HepG2 (cell line): Measurements from ENCODE around the gene FAM53B. TPM values are rescaled to one million over a fixed set of nuclear protein-coding genes. Genes with fewer than 3 reads are reported as not detected.

Source experiments
- ATAC-seq: fragments of 200-7000 bp; cut with Tn5 transposase; 3 replicates; pipeline ENCODE4 v1.9.1; 2020; ENCODE audit warnings: mild to moderate bottlenecking, moderate library complexity
- BruUV-seq: library from RNA; stranded (reverse); fragments of 400-500 nt; replicated peaks from 2 replicates; lab custom pipeline; 2021; lab: Mats Ljungman, UMichigan
- CTCF ChIA-PET: fragments of 300-600 bp; formaldehyde crosslinking; extraction: SDS; loops from one replicate; lab custom pipeline; 2021; ENCODE audit warnings: low total read pairs, inconsistent platforms, low intra/inter-chr PET ratio; lab: Yijun Ruan, JAX
- POLR2A ChIA-PET: fragments of 350-600 bp; sonication (Branson Sonifier 250); formaldehyde crosslinking; loops from one replicate; lab custom pipeline; 2020; ENCODE audit warnings: antibody characterized with exemption, inconsistent platforms; lab: Yijun Ruan, JAX
- DNase-seq: peaks from one replicate; pipeline ENCODE4 v3.0.0-alpha.2; 2015; ENCODE audit warnings: low spot score
- FAIRE-seq: peaks from 3 replicates; lab custom pipeline; 2011; peaks lifted over from hg19 to GRCh38; lab: Jason Lieb, UNC
- H2AFZ ChIP-seq: one replicate; pipeline ENCODE4 v1.6.1; 2011; ENCODE audit warnings: low read length, inconsistent platforms
- H3K27ac ChIP-seq: fragments of 300-600 bp; 3 replicates; pipeline ENCODE4 v1.8.0; 2011; ENCODE audit warnings: mixed run types, mild to moderate bottlenecking, mixed read lengths, low read length, inconsistent platforms; ENCODE audit not compliant: insufficient read depth; ENCODE audit errors: extremely low read length
- H3K27me3 ChIP-seq, 2 experiments: fragments of 200-600 bp in 1 of 2; 2 replicates in 1 of 2; 3 replicates in 1 of 2; pipeline versions ENCODE4 v1.6.0 to v1.8.0; 2011; ENCODE audit warnings: low read length in 2 of 2, mild to moderate bottlenecking in 2 of 2, moderate library complexity in 2 of 2, inconsistent platforms in 1 of 2; ENCODE audit not compliant: insufficient read depth in 2 of 2, control insufficient read depth in 1 of 2
- H3K36me3 ChIP-seq, 2 experiments: fragments of 200-600 bp in 1 of 2; replicated peaks in 1 of 2; 2 replicates in 1 of 2; 3 replicates in 1 of 2; pipeline versions ENCODE4 v1.5.1 to v1.8.0; 2011; ENCODE audit warnings: low read length in 2 of 2, inconsistent platforms in 1 of 2; ENCODE audit not compliant: insufficient read depth in 2 of 2, control insufficient read depth in 1 of 2
- H3K4me1 ChIP-seq: 2 replicates; pipeline ENCODE4 v1.5.1; 2012; ENCODE audit warnings: low read length, inconsistent platforms; ENCODE audit not compliant: insufficient read depth
- H3K4me2 ChIP-seq: 2 replicates; pipeline ENCODE4 v1.6.0; 2011; ENCODE audit warnings: low read depth, low read length, inconsistent platforms
- H3K4me3 ChIP-seq, 3 experiments: fragments of 200-600 bp in 1 of 3; sonication (generic), shearing (Covaris generic) in 1 of 3; replicated peaks in 1 of 3; 2 replicates each; pipeline ENCODE4 v1.5.1; 2011 to 2016; ENCODE audit warnings: low read length in 3 of 3, inconsistent platforms in 2 of 3, low read depth in 2 of 3, mild to moderate bottlenecking in 2 of 3, control low read depth in 1 of 3, mixed read lengths in 1 of 3; ENCODE audit not compliant: insufficient read depth in 1 of 3
- H3K79me2 ChIP-seq: one replicate; pipeline ENCODE4 v1.6.1; 2011; ENCODE audit warnings: low read length, inconsistent platforms; ENCODE audit not compliant: insufficient read depth
- H3K9ac ChIP-seq: 2 replicates; pipeline ENCODE4 v1.6.0; 2011; ENCODE audit warnings: mild to moderate bottlenecking, low read depth, low read length, inconsistent platforms; ENCODE audit not compliant: insufficient read depth
- H3K9me3 ChIP-seq: 2 replicates; pipeline ENCODE4 v1.5.1; 2012; ENCODE audit warnings: mild to moderate bottlenecking, low read length
- H4K20me1 ChIP-seq: 2 replicates; pipeline ENCODE4 v1.6.0; 2011; ENCODE audit warnings: inconsistent platforms, mild to moderate bottlenecking, low read length, moderate library complexity; ENCODE audit not compliant: insufficient read depth
- GFI1 ChIP-seq: sonication (generic); formaldehyde crosslinking; IDR thresholded peaks from 2 replicates; pipeline ENCODE4 v1.5.0; 2020; ENCODE audit warnings: missing genetic modification reagents, mild to moderate bottlenecking, borderline replicate concordance
- KDM3A ChIP-seq: IDR thresholded peaks from 2 replicates; pipeline ENCODE4 v1.6.1; 2018; ENCODE audit warnings: low read depth, missing compliant biosample characterization
- TBL1XR1 ChIP-seq: fragments of 150-350 bp; IDR thresholded peaks from 2 replicates; pipeline ENCODE4 v1.6.1; 2014; ENCODE audit warnings: borderline replicate concordance, low read length; ENCODE audit not compliant: partially characterized antibody
- ZNF496 ChIP-seq: sonication (generic); formaldehyde crosslinking; IDR thresholded peaks from 2 replicates; pipeline ENCODE4 v1.8.1; 2023; ENCODE audit warnings: mild to moderate bottlenecking, moderate library complexity, missing genetic modification reagents; ENCODE audit not compliant: insufficient replicate concordance
- ZNF747 ChIP-seq: sonication (generic); formaldehyde crosslinking; IDR thresholded peaks from 2 replicates; pipeline ENCODE4 v1.8.1; 2023; ENCODE audit warnings: missing genetic modification reagents, mild to moderate bottlenecking, borderline replicate concordance
- ZNF761 ChIP-seq: sonication (generic); formaldehyde crosslinking; conservative IDR thresholded peaks from 2 replicates; pipeline ENCODE4 v1.4.0; 2020; ENCODE audit warnings: mild to moderate bottlenecking, missing genetic modification reagents
- WGBS: methylation state at CpG from one replicate; pipeline ENCODE4 v1.1.6; 2017; ENCODE audit warnings: low lambda C conversion rate; 5-methylcytosine and 5-hydroxymethylcytosine counted together
- in situ Hi-C: cut with HindIII; loops from 2 replicates; pipeline ENCODE4 v1.10.0; 2017; ENCODE audit warnings: low pct_unique_long_range_greater_than_20kb; ENCODE audit not compliant: extremely low pct_ligation_motif_present
- intact Hi-C: fragments of 100-400 bp; cut with micrococcal nuclease; formaldehyde crosslinking; loops from one replicate; pipeline ENCODE4 v1.10.0; 2022; ENCODE audit not compliant: unreplicated experiment
- polyA plus RNA-seq, 8 experiments: library from polyadenylated mRNA; depleted of rRNA in 3 of 8; stranded (reverse) in 7 of 8; unstranded in 1 of 8; fragments of >200 nt; fragmentation: Illumina TruSeq in 4 of 8; extraction: Trizol in 4 of 8; gene quantifications; 2 replicates each; pipeline versions ENCODE4 v1.2.1 to v1.2.3, GENCODE V29; 2011 to 2016; ENCODE audit warnings: low read depth in 4 of 8, missing spikeins in 1 of 8, mixed read lengths in 1 of 8; ENCODE audit not compliant: insufficient read depth in 1 of 8
- total RNA-seq, 5 experiments: library from RNA; depleted of rRNA; stranded (reverse); fragments of >200 nt; fragmentation: Illumina TruSeq; extraction: Trizol; gene quantifications; 2 replicates each; pipeline ENCODE4 v1.2.3, GENCODE V29; 2016; ENCODE audit warnings: low read depth in 1 of 5
- TF ChIP-seq, protein P1 (sequence below): sonication (generic); formaldehyde crosslinking; IDR thresholded peaks from 2 replicates; pipeline ENCODE4 v1.4.0; 2020; ENCODE audit warnings: missing genetic modification reagents, borderline replicate concordance
- TF ChIP-seq, protein P2 (sequence below): IDR thresholded peaks from 2 replicates; pipeline ENCODE4 v1.6.1; 2012; ENCODE audit warnings: low read depth, low read length, improper control_type of control experiment

The FAM53B gene
- total and polyA plus RNA-seq, 2 of the 13 experiments (the other 11 are each of a cell fraction or from before 2014, with no cell fraction given): 6.4 to 19.3 TPM

DNA sequence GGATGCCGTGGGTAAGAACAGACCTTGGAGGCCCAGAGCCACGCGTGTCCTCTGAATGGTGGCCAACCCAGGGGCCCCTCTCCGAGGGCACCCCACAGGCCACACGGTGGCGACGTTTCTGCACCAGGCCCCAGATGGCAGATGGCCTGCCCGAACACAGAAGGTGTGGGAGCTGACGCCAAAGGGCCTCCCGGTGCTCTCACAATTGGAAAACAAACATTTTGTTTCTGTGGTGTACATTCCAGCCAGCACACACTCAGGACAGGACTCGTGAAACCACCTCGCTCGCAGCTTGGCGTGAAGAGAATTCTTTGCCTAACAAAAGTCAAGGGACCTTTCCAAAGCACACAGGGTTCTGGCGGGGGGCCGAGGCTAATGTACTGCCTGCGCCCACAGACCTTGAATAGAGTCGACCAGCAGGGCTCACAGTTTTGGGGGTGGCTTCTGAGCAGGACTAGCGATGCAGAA lies 112.1 kb downstream of the FAM53B start (continued):
- TF ChIP-seq ZNF747: no peak
- TF ChIP-seq GFI1 (CRISPR knock-in tag): no peak
- TF ChIP-seq TBL1XR1: no peak

DNA sequence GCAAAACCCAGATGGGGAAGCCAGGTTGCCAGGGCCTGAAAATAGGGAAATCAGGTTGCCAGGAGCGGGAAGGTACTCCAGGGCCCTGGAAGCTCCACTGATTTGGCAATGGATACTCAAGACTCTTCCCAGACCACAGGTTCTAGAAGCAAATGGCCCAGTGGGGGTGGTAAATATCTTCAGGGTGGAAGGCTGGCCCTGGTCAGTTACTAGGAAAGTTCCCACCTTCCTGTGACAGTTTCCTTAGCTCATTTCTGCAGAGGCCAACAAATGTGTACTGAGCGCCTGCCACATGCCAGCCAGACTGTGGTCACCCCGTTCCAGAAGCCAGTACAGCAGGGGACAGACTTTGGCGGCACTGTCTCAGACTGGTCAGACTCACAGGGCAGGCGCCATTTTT lies 113.6 kb downstream of the FAM53B start:
- Histone ChIP-seq H3K9ac (no peak overlapping the region), H4K20me1 (no peaks in the 10 kb centered on the region), H3K27me3 (no peaks in the 10 kb centered on the region)
- no peak for DNase-seq
- in situ Hi-C loops: no loop called here
- WGBS: 97% methylated on average over 5 of the region's 5 CpGs
- CTCF ChIA-PET: no interaction called here
- TF ChIP-seq ZNF761 (CRISPR knock-in tag): no peak
- TF ChIP-seq, protein P1, sequence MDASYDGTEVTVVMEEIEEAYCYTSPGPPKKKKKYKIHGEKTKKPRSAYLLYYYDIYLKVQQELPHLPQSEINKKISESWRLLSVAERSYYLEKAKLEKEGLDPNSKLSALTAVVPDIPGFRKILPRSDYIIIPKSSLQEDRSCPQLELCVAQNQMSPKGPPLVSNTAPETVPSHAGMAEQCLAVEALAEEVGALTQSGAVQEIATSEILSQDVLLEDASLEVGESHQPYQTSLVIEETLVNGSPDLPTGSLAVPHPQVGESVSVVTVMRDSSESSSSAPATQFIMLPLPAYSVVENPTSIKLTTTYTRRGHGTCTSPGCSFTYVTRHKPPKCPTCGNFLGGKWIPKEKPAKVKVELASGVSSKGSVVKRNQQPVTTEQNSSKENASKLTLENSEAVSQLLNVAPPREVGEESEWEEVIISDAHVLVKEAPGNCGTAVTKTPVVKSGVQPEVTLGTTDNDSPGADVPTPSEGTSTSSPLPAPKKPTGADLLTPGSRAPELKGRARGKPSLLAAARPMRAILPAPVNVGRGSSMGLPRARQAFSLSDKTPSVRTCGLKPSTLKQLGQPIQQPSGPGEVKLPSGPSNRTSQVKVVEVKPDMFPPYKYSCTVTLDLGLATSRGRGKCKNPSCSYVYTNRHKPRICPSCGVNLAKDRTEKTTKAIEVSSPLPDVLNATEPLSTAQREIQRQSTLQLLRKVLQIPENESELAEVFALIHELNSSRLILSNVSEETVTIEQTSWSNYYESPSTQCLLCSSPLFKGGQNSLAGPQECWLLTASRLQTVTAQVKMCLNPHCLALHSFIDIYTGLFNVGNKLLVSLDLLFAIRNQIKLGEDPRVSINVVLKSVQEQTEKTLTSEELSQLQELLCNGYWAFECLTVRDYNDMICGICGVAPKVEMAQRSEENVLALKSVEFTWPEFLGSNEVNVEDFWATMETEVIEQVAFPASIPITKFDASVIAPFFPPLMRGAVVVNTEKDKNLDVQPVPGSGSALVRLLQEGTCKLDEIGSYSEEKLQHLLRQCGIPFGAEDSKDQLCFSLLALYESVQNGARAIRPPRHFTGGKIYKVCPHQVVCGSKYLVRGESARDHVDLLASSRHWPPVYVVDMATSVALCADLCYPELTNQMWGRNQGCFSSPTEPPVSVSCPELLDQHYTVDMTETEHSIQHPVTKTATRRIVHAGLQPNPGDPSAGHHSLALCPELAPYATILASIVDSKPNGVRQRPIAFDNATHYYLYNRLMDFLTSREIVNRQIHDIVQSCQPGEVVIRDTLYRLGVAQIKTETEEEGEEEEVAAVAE (CRISPR knock-in tag): no peak
- TF ChIP-seq, protein P2, sequence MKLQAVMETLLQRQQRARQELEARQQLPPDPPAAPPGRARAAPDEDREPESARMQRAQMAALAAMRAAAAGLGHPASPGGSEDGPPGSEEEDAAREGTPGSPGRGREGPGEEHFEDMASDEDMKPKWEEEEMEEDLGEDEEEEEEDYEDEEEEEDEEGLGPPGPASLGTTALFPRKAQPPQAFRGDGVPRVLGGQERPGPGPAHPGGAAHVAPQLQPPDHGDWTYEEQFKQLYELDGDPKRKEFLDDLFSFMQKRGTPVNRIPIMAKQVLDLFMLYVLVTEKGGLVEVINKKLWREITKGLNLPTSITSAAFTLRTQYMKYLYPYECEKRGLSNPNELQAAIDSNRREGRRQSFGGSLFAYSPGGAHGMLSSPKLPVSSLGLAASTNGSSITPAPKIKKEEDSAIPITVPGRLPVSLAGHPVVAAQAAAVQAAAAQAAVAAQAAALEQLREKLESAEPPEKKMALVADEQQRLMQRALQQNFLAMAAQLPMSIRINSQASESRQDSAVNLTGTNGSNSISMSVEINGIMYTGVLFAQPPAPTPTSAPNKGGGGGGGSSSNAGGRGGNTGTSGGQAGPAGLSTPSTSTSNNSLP: no peak
- TF ChIP-seq ZNF496: no peak
- no peak for TF ChIP-seq KDM3A
- TF ChIP-seq, all 625 proteins: peak for 0
- H3K4me3 ChIP-seq: no peak overlapping the region
- BruUV-seq: no TSS peak
- no peak overlapping the region for H3K4me2 ChIP-seq
- H3K79me2 ChIP-seq: no peaks in the 10 kb centered on the region
- FAIRE-seq (no peak), ATAC-seq (no peak)
- H2AFZ ChIP-seq: no peak overlapping the region
- no peaks in the 10 kb centered on the region for H3K9me3 ChIP-seq
- peaks cover 0 to 3% of the 10 kb centered on the region in 2 experiments; a peak in 2 of 5 replicates for H3K36me3 ChIP-seq
- H3K27ac ChIP-seq: no peak overlapping the region
- no peaks in the 10 kb centered on the region for H3K4me1 ChIP-seq
- POLR2A ChIA-PET: no interaction called here
- intact Hi-C loops: no loop called here
